Measurements from ENCODE around the gene SNORC.

The SNORC gene

GRCh38 chr2:232920055-232920454, 50.0 kb downstream of the SNORC start:
- no peak for DNase-seq (ENCODE audit: extremely low spot score)
- ChIA-PET POLR2A (no interaction called here), CTCF (no interaction called here)
- TF ChIP-seq ELF4 (IDR thresholded peaks at IDR 0.05): no peak
- TF ChIP-seq TARDBP (IDR thresholded peaks at IDR 0.05): no peak
- TF ChIP-seq FOXM1 (IDR thresholded peaks at IDR 0.05; ENCODE audit: borderline replicate concordance): no peak
- no peak for TF ChIP-seq L3MBTL2 (conservative IDR thresholded peaks at IDR 0.05)
- TF ChIP-seq NFRKB (IDR thresholded peaks at IDR 0.05): no peak
- TF ChIP-seq SP1 (IDR thresholded peaks at IDR 0.05): no peak
- TF ChIP-seq LEF1 (IDR thresholded peaks at IDR 0.05; ENCODE audit: borderline replicate concordance): no peak
- TF ChIP-seq BHLHE40 (IDR thresholded peaks at IDR 0.05; ENCODE audit: borderline replicate concordance): no peak
- TF ChIP-seq FOXK2 (IDR thresholded peaks at IDR 0.05): no peak

DNA sequence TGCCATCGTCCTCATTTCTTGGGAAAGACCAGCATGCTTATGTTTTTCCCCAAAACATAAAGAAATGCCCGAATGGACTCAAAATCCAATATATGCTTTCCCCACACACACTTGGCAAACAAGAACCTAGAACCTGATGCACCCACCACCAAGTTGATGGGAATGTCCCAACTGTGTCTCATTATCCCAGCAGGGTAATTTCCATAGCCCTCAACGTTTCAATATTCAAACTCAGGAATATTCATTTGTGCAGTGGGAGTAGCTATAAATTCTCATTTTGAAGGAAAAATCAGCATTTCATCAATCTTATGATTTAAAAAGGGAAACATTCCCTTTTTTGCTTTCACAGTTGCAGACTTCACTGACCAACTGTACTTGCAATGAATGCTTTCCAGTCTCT, 50.7 kb downstream of the SNORC start:
- POLR2A ChIA-PET: no interaction called here
- CTCF ChIA-PET: no interaction called here
- no peak for DNase-seq (ENCODE audit: extremely low spot score)
- no peak for TF ChIP-seq ZNF384 (IDR thresholded peaks at IDR 0.05)
- TF ChIP-seq L3MBTL2 (conservative IDR thresholded peaks at IDR 0.05): no peak
- TF ChIP-seq FOXM1 (IDR thresholded peaks at IDR 0.05; ENCODE audit: borderline replicate concordance): no peak
- no peak for TF ChIP-seq SUZ12 (IDR thresholded peaks at IDR 0.05)
- no peak for TF ChIP-seq NFRKB (IDR thresholded peaks at IDR 0.05)
- TF ChIP-seq LEF1 (IDR thresholded peaks at IDR 0.05; ENCODE audit: borderline replicate concordance): no peak
- no peak for TF ChIP-seq CTBP1 (IDR thresholded peaks at IDR 0.05; ENCODE audit: borderline replicate concordance)
- no peak for TF ChIP-seq SP1 (IDR thresholded peaks at IDR 0.05)
- no peak for TF ChIP-seq ELF4 (IDR thresholded peaks at IDR 0.05)
- no peak for TF ChIP-seq PKNOX1 (IDR thresholded peaks at IDR 0.05)
- no peak for TF ChIP-seq BHLHE40 (IDR thresholded peaks at IDR 0.05; ENCODE audit: borderline replicate concordance)
- TF ChIP-seq FOXK2 (IDR thresholded peaks at IDR 0.05): no peak
- no peak for TF ChIP-seq HDGF (IDR thresholded peaks at IDR 0.05; ENCODE audit: borderline replicate concordance)
- no peak for TF ChIP-seq TARDBP (IDR thresholded peaks at IDR 0.05)
- TF ChIP-seq ARNT (IDR thresholded peaks at IDR 0.05): no peak
- no peak for TF ChIP-seq FOXA1 (IDR thresholded peaks at IDR 0.05)

GRCh38 chr2:232924433-232924832, 54.4 kb downstream of the SNORC start:
- CTCF ChIA-PET: no interaction called here
- POLR2A ChIA-PET: no interaction called here
- TF ChIP-seq NFRKB (IDR thresholded peaks at IDR 0.05): no peak
- no peak for TF ChIP-seq ELF4 (IDR thresholded peaks at IDR 0.05)
- TF ChIP-seq SUZ12 (IDR thresholded peaks at IDR 0.05): no peak
- TF ChIP-seq BHLHE40 (IDR thresholded peaks at IDR 0.05; ENCODE audit: borderline replicate concordance): no peak
- no peak for TF ChIP-seq FOXA1 (IDR thresholded peaks at IDR 0.05)
- no peak for TF ChIP-seq PKNOX1 (IDR thresholded peaks at IDR 0.05)
- TF ChIP-seq LEF1 (IDR thresholded peaks at IDR 0.05; ENCODE audit: borderline replicate concordance): no peak
- no peak for TF ChIP-seq FOXK2 (IDR thresholded peaks at IDR 0.05)
- no peak for TF ChIP-seq HDGF (IDR thresholded peaks at IDR 0.05; ENCODE audit: borderline replicate concordance)
- TF ChIP-seq FOXM1 (IDR thresholded peaks at IDR 0.05; ENCODE audit: borderline replicate concordance): no peak
- TF ChIP-seq SP1 (IDR thresholded peaks at IDR 0.05): no peak
- no peak for TF ChIP-seq CTBP1 (IDR thresholded peaks at IDR 0.05; ENCODE audit: borderline replicate concordance)
- TF ChIP-seq L3MBTL2 (conservative IDR thresholded peaks at IDR 0.05): no peak
- TF ChIP-seq ARNT (IDR thresholded peaks at IDR 0.05): no peak
- no peak for TF ChIP-seq TARDBP (IDR thresholded peaks at IDR 0.05)
- no peak for TF ChIP-seq ZNF384 (IDR thresholded peaks at IDR 0.05)
- no peak for DNase-seq (ENCODE audit: extremely low spot score)

GRCh38 chr2:232925153-232925820, 55.2 kb downstream of the SNORC start:
- ChIA-PET CTCF (no interaction called here), POLR2A (no interaction called here)
- DNase-seq (ENCODE audit: extremely low spot score): no peak
- TF ChIP-seq NFRKB (IDR thresholded peaks at IDR 0.05): no peak
- no peak for TF ChIP-seq PKNOX1 (IDR thresholded peaks at IDR 0.05)
- TF ChIP-seq SP1 (IDR thresholded peaks at IDR 0.05): no peak
- TF ChIP-seq LEF1 (IDR thresholded peaks at IDR 0.05; ENCODE audit: borderline replicate concordance): no peak
- TF ChIP-seq ELF4 (IDR thresholded peaks at IDR 0.05): no peak
- no peak for TF ChIP-seq CTBP1 (IDR thresholded peaks at IDR 0.05; ENCODE audit: borderline replicate concordance)
- TF ChIP-seq FOXA1 (IDR thresholded peaks at IDR 0.05): no peak
- no peak for TF ChIP-seq FOXM1 (IDR thresholded peaks at IDR 0.05; ENCODE audit: borderline replicate concordance)

GRCh38 chr2:232925821-232926156, 55.7 kb downstream of the SNORC start:
- POLR2A ChIA-PET: no interaction called here
- TF ChIP-seq ARNT (IDR thresholded peaks at IDR 0.05) (no peak), CTBP1 (IDR thresholded peaks at IDR 0.05; ENCODE audit: borderline replicate concordance) (no peak), NFRKB (IDR thresholded peaks at IDR 0.05) (no peak), TARDBP (IDR thresholded peaks at IDR 0.05) (no peak), SUZ12 (IDR thresholded peaks at IDR 0.05) (no peak), BHLHE40 (IDR thresholded peaks at IDR 0.05; ENCODE audit: borderline replicate concordance) (no peak), LEF1 (IDR thresholded peaks at IDR 0.05; ENCODE audit: borderline replicate concordance) (no peak), SP1 (IDR thresholded peaks at IDR 0.05) (no peak), HDGF (IDR thresholded peaks at IDR 0.05; ENCODE audit: borderline replicate concordance) (no peak), ZNF384 (IDR thresholded peaks at IDR 0.05) (no peak), PKNOX1 (IDR thresholded peaks at IDR 0.05) (no peak), FOXK2 (IDR thresholded peaks at IDR 0.05) (no peak), L3MBTL2 (conservative IDR thresholded peaks at IDR 0.05) (no peak), ELF4 (IDR thresholded peaks at IDR 0.05) (no peak), FOXA1 (IDR thresholded peaks at IDR 0.05) (no peak), FOXM1 (IDR thresholded peaks at IDR 0.05; ENCODE audit: borderline replicate concordance) (no peak)
- no peak for DNase-seq (ENCODE audit: extremely low spot score)
- CTCF ChIA-PET: no interaction called here

Measured in HEK293T (cell line).